Left ventricle myocardium superior (tissue), 1 donor: ENCODE measurements around the gene PIM2. TPM values are rescaled to one million over a fixed set of nuclear protein-coding genes. Genes with fewer than 3 reads are reported as not detected.
"Not testable (repeated sequence)": the region's sequence is repeated elsewhere in the genome, so short reads cannot be mapped to it uniquely, and the experiment has no call there.

ENCODE experiments used
- ATAC-seq: fragments of 200-7000 bp; cut with Tn5 transposase; one replicate; pipeline ENCODE4 v1.9.1; 2020; ENCODE audit warnings: mild to moderate bottlenecking, moderate library complexity
- DNase-seq: peaks from one replicate; pipeline ENCODE4 v3.0.0-alpha.2; 2020
- intact Hi-C: fragments of 100-400 bp; cut with micrococcal nuclease; formaldehyde crosslinking; loops from one replicate; pipeline ENCODE4 v1.11.0; 2022
- total RNA-seq: library from RNA; stranded (reverse); fragmentation: NEBNext Ultra II Directional; extraction: Animal tissue kit (Norgen Biotek cat#: 25700); gene quantifications from one replicate; pipeline ENCODE4 v1.2.1, GENCODE V29; 2021
- donor health status: DM: no; HTN: yes; CAD: no; lungs with severe emphysema.

Gene PIM2
- total RNA-seq, 1 donor from 2014 or later: 3.9 TPM

- intact Hi-C loops: no loop called here
- peak; percentile 97 for ATAC-seq
- DNase-seq: peak; percentile 91
Observed at GRCh38 chrX:48891402-48892288, 27.2 kb downstream of the PIM2 start.

- DNase-seq (peak; percentile 39), ATAC-seq (peak; percentile 66)
- intact Hi-C loops: no loop called here
Observed at GRCh38 chrX:48890934-48891401, 27.9 kb downstream of the PIM2 start.

GRCh38 chrX:48890296-48890925 lies 28.4 kb downstream of the PIM2 start:
- ATAC-seq (no peak), DNase-seq (no peak)
- intact Hi-C loops: no loop called here

GRCh38 chrX:48886586-48886985 lies 32.2 kb downstream of the PIM2 start:
- intact Hi-C loops, DNase-seq, ATAC-seq: not testable (repeated sequence)

GRCh38 chrX:48883729-48884128 lies 35.1 kb downstream of the PIM2 start:
- no peak for DNase-seq
- no peak for ATAC-seq
- intact Hi-C loops: no loop called here

GRCh38 chrX:48876944-48877343 lies 41.9 kb downstream of the PIM2 start:
- ATAC-seq, DNase-seq, intact Hi-C loops: not testable (repeated sequence)

GRCh38 chrX:48872017-48872416 lies 46.8 kb downstream of the PIM2 start:
- intact Hi-C loops, DNase-seq, ATAC-seq: not testable (repeated sequence)

GRCh38 chrX:48864210-48864609 lies 54.6 kb downstream of the PIM2 start:
- ATAC-seq (no peak), DNase-seq (no peak)
- intact Hi-C loops: no loop called here

Other genes with a start within 250 kb of the PIM2 start
- 2.6 TPM for gene WAS, start 235.2 kb downstream of the PIM2 start, total RNA-seq
- gene SUV39H1, start 222.3 kb downstream of the PIM2 start, total RNA-seq: 2.4 TPM
- gene GLOD5, start 157.3 kb downstream of the PIM2 start, total RNA-seq: not detected
- not detected for gene GATA1, start 132.4 kb downstream of the PIM2 start, total RNA-seq
- gene HDAC6, start 117.0 kb downstream of the PIM2 start, total RNA-seq: 44.4 TPM
- gene ERAS, start 92.5 kb downstream of the PIM2 start, total RNA-seq: not detected
- gene PCSK1N, start 83.4 kb downstream of the PIM2 start, total RNA-seq: 0.32 TPM
- gene TIMM17B, start 21.3 kb downstream of the PIM2 start, total RNA-seq: 77.9 TPM
- 64.5 TPM for gene PQBP1, start 21.1 kb downstream of the PIM2 start, total RNA-seq
- gene SLC35A2, start 7.4 kb downstream of the PIM2 start, total RNA-seq: 15.7 TPM
- gene OTUD5, start 38.6 kb upstream of the PIM2 start, total RNA-seq: 18.9 TPM
- gene KCND1, start 52.8 kb upstream of the PIM2 start, total RNA-seq: 0.47 TPM
- 18.1 TPM for gene GRIPAP1, start 83.2 kb upstream of the PIM2 start, total RNA-seq
- gene TFE3, start 124.3 kb upstream of the PIM2 start, total RNA-seq: 18.5 TPM
- 1.7 TPM for gene CCDC120, start 140.0 kb upstream of the PIM2 start, total RNA-seq
- 6.3 TPM for gene PRAF2, start 155.0 kb upstream of the PIM2 start, total RNA-seq
- 65.4 TPM for gene WDR45, start 160.9 kb upstream of the PIM2 start, total RNA-seq
- gene GPKOW, start 204.7 kb upstream of the PIM2 start, total RNA-seq: 18.9 TPM
- 3.8 TPM for gene MAGIX, start 243.7 kb upstream of the PIM2 start, total RNA-seq